ENCODE measurements around the gene FKBP3. TPM values are rescaled to one million over a fixed set of nuclear protein-coding genes. Genes with fewer than 3 reads are reported as not detected.

FKBP3 gene
- total and polyA plus RNA-seq, 2 of the 13 experiments (the other 11 are each of a cell fraction or from before 2014, with no cell fraction given): 57.0 to 87.6 TPM

GRCh38 chr14:45135156-45135555 lies 875 bp upstream of the FKBP3 start:
- Histone ChIP-seq H3K4me3 (replicated peaks in 1 of 3; ENCODE audit: insufficient read depth in 1 of 3, low read depth in 2 of 3, low read length in 3 of 3) (peak overlapping the region; percentile 75 to 91 (median 83)), H3K27ac (ENCODE audit: extremely low read length, insufficient read depth, low read length) (peak overlapping the region; percentile 90), H3K9me3 (ENCODE audit: low read length) (no peaks in the 10 kb centered on the region), H4K20me1 (ENCODE audit: insufficient read depth, low read length) (no peaks in the 10 kb centered on the region; the same call in 1 of the 2 replicates), H3K36me3 (replicated peaks in 1 of 2; ENCODE audit: control insufficient read depth in 1 of 2, insufficient read depth in 2 of 2, low read length in 2 of 2) (no peaks in the 10 kb centered on the region), H3K27me3 (ENCODE audit: control insufficient read depth in 1 of 2, insufficient read depth in 2 of 2, low read length in 2 of 2) (no peaks in the 10 kb centered on the region; a peak in 2 of 5 replicates), H3K9ac (ENCODE audit: insufficient read depth, low read depth, low read length) (peak overlapping the region; percentile 83), H2AFZ (ENCODE audit: low read length) (peak overlapping the region; percentile 96), H3K4me2 (ENCODE audit: low read depth, low read length) (peak overlapping the region; percentile 77), H3K4me1 (ENCODE audit: insufficient read depth, low read length) (peaks cover 46% of the 10 kb centered on the region), H3K79me2 (ENCODE audit: insufficient read depth, low read length) (peaks cover 72% of the 10 kb centered on the region)
- in situ Hi-C loops (cut with HindIII; ENCODE audit: extremely low pct_ligation_motif_present, low pct_unique_long_range_greater_than_20kb) (loop anchor here (5.0 kb wide), 1 partner anchor 173 kb away; the partner anchor contains the start of genes KLHL28 and TOGARAM1), intact Hi-C loops (cut with micrococcal nuclease; ENCODE audit: unreplicated experiment) (loop anchor here (2.0 to 5.0 kb wide), 4 partner anchors 22 to 132 kb away; partner anchors contain the start of gene PRPF39)
- FAIRE-seq (no peak), DNase-seq (ENCODE audit: low spot score) (no peak), ATAC-seq (no peak)
- TF ChIP-seq ZNF570 (CRISPR knock-in tag; IDR thresholded peaks at IDR 0.05; ENCODE audit: borderline replicate concordance) (no peak), ZNF709 (CRISPR knock-in tag; IDR thresholded peaks at IDR 0.05) (no peak), ZNF160 (CRISPR knock-in tag; IDR thresholded peaks at IDR 0.05) (no peak), HDAC6 (IDR thresholded peaks at IDR 0.05; ENCODE audit: low read depth, low read length) (no peak), NR2F2 (IDR thresholded peaks at IDR 0.05; ENCODE audit: borderline replicate concordance, low read depth) (no peak), ZNF512 (CRISPR knock-in tag; IDR thresholded peaks at IDR 0.05) (no peak), RBM39 (IDR thresholded peaks at IDR 0.05; ENCODE audit: low read depth, low read length, poor library complexity, severe bottlenecking) (no peak), ZBTB37 (CRISPR knock-in tag; IDR thresholded peaks at IDR 0.05) (no peak), TEAD2 (CRISPR knock-in tag; IDR thresholded peaks at IDR 0.05) (no peak), TSC22D2 (CRISPR knock-in tag; IDR thresholded peaks at IDR 0.05; ENCODE audit: borderline replicate concordance) (no peak), ZBTB7A (CRISPR knock-in tag; IDR thresholded peaks at IDR 0.05) (no peak), CC2D1A (CRISPR knock-in tag; IDR thresholded peaks at IDR 0.05) (no peak), ZNF652 (CRISPR knock-in tag; IDR thresholded peaks at IDR 0.05; ENCODE audit: borderline replicate concordance, low read depth) (no peak), HMG20B (CRISPR knock-in tag; conservative IDR thresholded peaks at IDR 0.05) (no peak), ARNTL (CRISPR knock-in tag; IDR thresholded peaks at IDR 0.05) (no peak), RCOR2 (CRISPR knock-in tag; IDR thresholded peaks at IDR 0.05) (no peak), TP53 (CRISPR knock-in tag; conservative IDR thresholded peaks at IDR 0.05) (no peak), SMAD3 (CRISPR knock-in tag; IDR thresholded peaks at IDR 0.05) (no peak), PAWR (CRISPR knock-in tag; IDR thresholded peaks at IDR 0.05; ENCODE audit: borderline replicate concordance) (no peak)
- ChIA-PET POLR2A (interaction anchor here (0.6 to 5.0 kb wide), 9 partner anchors 9 to 239 kb away, joined by 3 to 42 read pairs (median 9); partner anchors contain the start of genes KLHL28, MIS18BP1, PRPF39 and TOGARAM1), CTCF (ENCODE audit: low intra/inter-chr PET ratio, low total read pairs) (no interaction called here)
- no TSS peak for BruUV-seq (replicated peaks)
- WGBS (ENCODE audit: low lambda C conversion rate): under 1% methylated on average over 7 of the region's 7 CpGs
